NB4 (cell line): ENCODE measurements around the gene ZNF552.
"Not testable (repeated sequence)": the region's sequence is repeated elsewhere in the genome, so short reads cannot be mapped to it uniquely, and the experiment has no call there.

Experiments used
- DNase-seq: peaks from one replicate; pipeline ENCODE4 v3.0.0; 2010; ENCODE audit warnings: low read depth
- H3K4me3 ChIP-seq: one replicate; pipeline ENCODE4 v1.5.1; 2011; ENCODE audit warnings: mild to moderate bottlenecking, low read depth, low read length, moderate library complexity
- CTCF ChIP-seq: IDR thresholded peaks from one replicate; pipeline ENCODE4 v1.5.1; 2012; ENCODE audit warnings: low read depth, low read length
- MAX ChIP-seq: IDR thresholded peaks from 2 replicates; pipeline ENCODE4 v1.6.1; 2011; ENCODE audit warnings: low read depth, low read length
- MYC ChIP-seq: IDR thresholded peaks from 2 replicates; pipeline ENCODE4 v1.6.1; 2011; ENCODE audit warnings: low read depth, low read length
- POLR2A ChIP-seq: IDR thresholded peaks from 2 replicates; pipeline ENCODE4 v1.6.1; 2011; ENCODE audit warnings: mild to moderate bottlenecking; ENCODE audit not compliant: insufficient read length; ENCODE audit errors: extremely low read depth

Gene ZNF552

GRCh38 chr19:57814505-57815246 lies at the start of gene ZNF552:
ZNF552 (minus strand) TSS chr19:57814913; CDS start chr19:57814743, 170 bp downstream.
- peak; percentile 82 for DNase-seq
- no peak for TF ChIP-seq POLR2A
- H3K4me3 ChIP-seq, result peak within 1 kb of the TSS; percentile 74

- DNase-seq, H3K4me3 ChIP-seq: not testable (repeated sequence)
These were observed 47.6 kb upstream of the ZNF552 start for GRCh38 chr19:57862351-57862750.

GRCh38 chr19:57854117-57854516 lies 39.4 kb upstream of the ZNF552 start:
- DNase-seq, H3K4me3 ChIP-seq: not testable (repeated sequence)

- not testable (repeated sequence) for DNase-seq, H3K4me3 ChIP-seq
These were observed 37.3 kb upstream of the ZNF552 start for GRCh38 chr19:57851812-57852603.

- peak overlapping the region; percentile 81 for H3K4me3 ChIP-seq
These were observed 35.9 kb upstream of the ZNF552 start for GRCh38 chr19:57850553-57851017.

GRCh38 chr19:57849666-57850473 lies 35.2 kb upstream of the ZNF552 start, which contains the start of gene ZNF587:
ZNF587 (plus strand) TSS chr19:57849859; CDS start chr19:57850039, 180 bp downstream.
- peak; percentile 79 for DNase-seq
- H3K4me3 ChIP-seq, result peak within 1 kb of the TSS; percentile 81
- TF ChIP-seq MAX (peak; percentile 56), MYC (peak; percentile 43; the same call in 1 of the 2 replicates)

More at GRCh38 chr19:57850553-57851017, 35.9 kb upstream of the ZNF552 start:
- TF ChIP-seq CTCF (no peak), POLR2A (no peak), MYC (no peak), MAX (no peak)
- no peak for DNase-seq

GRCh38 chr19:57849162-57849665 lies 34.5 kb upstream of the ZNF552 start:
- peak overlapping the region; percentile 81 for H3K4me3 ChIP-seq
- DNase-seq, result not testable (repeated sequence)

GRCh38 chr19:57847164-57847563 lies 32.5 kb upstream of the ZNF552 start:
- DNase-seq, H3K4me3 ChIP-seq: not testable (repeated sequence)

GRCh38 chr19:57841122-57841763 lies 26.5 kb upstream of the ZNF552 start:
- no peak overlapping the region for H3K4me3 ChIP-seq
- TF ChIP-seq CTCF (no peak), MYC (no peak), MAX (no peak), POLR2A (no peak)
- no peak for DNase-seq

GRCh38 chr19:57838622-57839191 lies 24.0 kb upstream of the ZNF552 start:
- not testable (repeated sequence) for DNase-seq, H3K4me3 ChIP-seq

- H3K4me3 ChIP-seq, DNase-seq: not testable (repeated sequence)
These were observed 22.3 kb upstream of the ZNF552 start for GRCh38 chr19:57836991-57837390.
